G401.6 (cell line): ENCODE results near the gene ONECUT2.

Experiments used
- FAIRE-seq: peaks from 2 replicates; lab custom pipeline; 2012; peaks lifted over from hg19 to GRCh38; lab: Jason Lieb, UNC

ONECUT2 gene

GRCh38 chr18:57431467-57432080, 3.6 kb upstream of the ONECUT2 start:
- no peak for FAIRE-seq

- FAIRE-seq, result no peak
Observed at GRCh38 chr18:57432140-57432539, 3.0 kb upstream of the ONECUT2 start.

GRCh38 chr18:57432751-57433400, 2.3 kb upstream of the ONECUT2 start:
- no peak for FAIRE-seq

- no peak for FAIRE-seq
Observed at GRCh38 chr18:57433482-57433881, 1.7 kb upstream of the ONECUT2 start.

- FAIRE-seq, result no peak
Observed at GRCh38 chr18:57433934-57434535, 1.1 kb upstream of the ONECUT2 start.

- no peak for FAIRE-seq
Observed at GRCh38 chr18:57435846-57436190, 644 bp downstream of the ONECUT2 start.

- no peak for FAIRE-seq
Observed at GRCh38 chr18:57436191-57436964, 1.2 kb downstream of the ONECUT2 start.

GRCh38 chr18:57436965-57437333, 1.8 kb downstream of the ONECUT2 start:
- no peak for FAIRE-seq

GRCh38 chr18:57437402-57437765, 2.2 kb downstream of the ONECUT2 start:
- no peak for FAIRE-seq

- no peak for FAIRE-seq
Observed at GRCh38 chr18:57437766-57438671, 2.8 kb downstream of the ONECUT2 start.

- no peak for FAIRE-seq
Observed at GRCh38 chr18:57438743-57439608, 3.8 kb downstream of the ONECUT2 start.

- FAIRE-seq, result no peak
Observed at GRCh38 chr18:57439609-57439968, 4.4 kb downstream of the ONECUT2 start.

- no peak for FAIRE-seq
Observed at GRCh38 chr18:57439985-57440330, 4.8 kb downstream of the ONECUT2 start.

- FAIRE-seq, result no peak
Observed at GRCh38 chr18:57440331-57441070, 5.3 kb downstream of the ONECUT2 start.

GRCh38 chr18:57441071-57441794, 6.1 kb downstream of the ONECUT2 start:
- FAIRE-seq, result no peak

GRCh38 chr18:57443247-57443646, 8.1 kb downstream of the ONECUT2 start:
- FAIRE-seq, result no peak

- FAIRE-seq, result no peak
Observed at GRCh38 chr18:57443702-57444101, 8.5 kb downstream of the ONECUT2 start.

GRCh38 chr18:57444301-57444759, 9.2 kb downstream of the ONECUT2 start:
- no peak for FAIRE-seq

- FAIRE-seq, result no peak
Observed at GRCh38 chr18:57445488-57446319, 10.5 kb downstream of the ONECUT2 start.
